OCI-LY3 (cell line): ENCODE measurements around the gene NPIPB13.
"Not testable (repeated sequence)": the region's sequence is repeated elsewhere in the genome, so short reads cannot be mapped to it uniquely, and the experiment has no call there.

Source experiments
- CTCF ChIP-seq: fragments of 200-600, 300-600 bp; sonication (generic); IDR thresholded peaks from 2 replicates; pipeline ENCODE4 v1.5.1; 2014; ENCODE audit warnings: antibody characterized with exemption, low read length, low read depth
- EZH2phosphoT487 ChIP-seq: fragments of 200-600 bp; shearing (Covaris generic); IDR thresholded peaks from 2 replicates; pipeline ENCODE4 v1.6.1; 2018; ENCODE audit warnings: antibody characterized with exemption, mixed run types, low read depth

DNA sequence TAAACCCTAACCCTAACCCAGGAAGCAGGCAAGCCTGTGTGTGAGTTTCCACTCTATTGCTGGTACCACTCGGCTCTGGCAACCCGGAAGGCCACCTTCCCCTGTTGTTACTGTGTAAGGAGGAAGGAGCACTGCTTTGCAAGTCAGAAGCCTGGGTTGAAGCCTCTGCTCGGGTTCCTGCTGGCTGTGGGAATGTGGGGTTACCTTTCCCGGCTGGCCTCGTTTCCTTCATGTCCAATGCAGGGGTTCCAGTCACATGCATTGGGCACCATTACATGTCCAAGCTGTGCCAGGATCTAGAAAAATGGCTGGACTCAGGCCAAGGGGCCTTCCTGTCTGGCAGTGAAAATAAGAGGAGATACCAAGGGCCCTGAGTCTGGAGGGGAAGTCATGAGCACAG, 31.2 kb downstream of the NPIPB13 start:
- not testable (repeated sequence) for TF ChIP-seq CTCF, EZH2phosphoT487
